Subcutaneous adipose tissue (tissue), 4 donors: Measurements from ENCODE around the gene FBXO31. TPM values are rescaled to one million over a fixed set of nuclear protein-coding genes. Genes with fewer than 3 reads are reported as not detected.

Experiments
- total RNA-seq, 4 donors: library from RNA; depleted of rRNA; stranded (reverse); fragments of >200 nt; gene quantifications; one replicate each; pipeline ENCODE4 v1.1.0, GENCODE V29; 2016
- TF ChIP-seq, protein P1 (sequence below): fragments of 450-650 bp; IDR thresholded peaks from one replicate; pipeline ENCODE4 v1.5.1; 2016; ENCODE audit warnings: low read depth, mild to moderate bottlenecking, control low read depth, antibody characterized with exemption, moderate library complexity

The FBXO31 gene
- total RNA-seq, 4 donors from 2014 or later, result 36.7 to 353 (median 76.1) TPM

DNA sequence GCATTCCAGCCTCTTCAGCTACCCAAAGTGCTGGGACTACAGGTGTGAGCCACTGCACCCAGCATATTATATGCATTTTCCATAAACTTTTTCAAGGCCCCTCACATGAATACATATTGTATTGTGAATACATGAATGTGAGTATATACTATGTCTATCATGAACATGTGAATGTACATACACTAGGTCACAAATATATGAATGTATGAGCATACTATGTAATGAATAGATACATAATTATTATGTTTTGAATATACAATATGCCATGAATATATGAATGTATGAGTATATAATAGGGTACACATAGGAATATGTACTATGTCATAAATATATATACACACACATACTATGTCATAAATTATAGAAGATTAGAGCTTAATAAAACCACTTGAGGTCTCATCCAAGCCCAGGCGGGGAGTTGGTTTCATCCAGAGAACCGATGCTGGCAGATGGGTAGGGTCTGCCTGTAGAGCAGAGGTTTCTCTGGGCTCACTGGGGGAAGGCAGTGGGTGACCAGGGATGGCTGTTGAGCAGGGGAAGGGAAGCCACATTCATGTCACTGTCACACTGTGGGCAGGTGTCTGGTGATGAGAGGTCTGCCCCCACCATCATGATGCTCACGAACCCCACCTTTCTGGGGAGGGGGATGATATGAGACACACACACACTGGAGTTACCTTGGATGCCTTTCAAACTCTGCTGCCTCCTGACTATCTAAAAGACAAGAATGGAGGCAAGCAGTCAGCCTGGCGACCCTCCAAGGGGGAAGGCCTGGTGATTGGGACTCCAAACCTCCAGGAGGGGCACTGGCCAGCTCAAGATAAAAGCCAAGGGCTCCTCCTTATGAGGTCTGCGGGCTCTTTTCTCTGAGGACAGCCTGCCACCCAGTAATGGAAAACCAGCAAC lies 73.7 kb downstream of the FBXO31 start:
- TF ChIP-seq, protein P1, sequence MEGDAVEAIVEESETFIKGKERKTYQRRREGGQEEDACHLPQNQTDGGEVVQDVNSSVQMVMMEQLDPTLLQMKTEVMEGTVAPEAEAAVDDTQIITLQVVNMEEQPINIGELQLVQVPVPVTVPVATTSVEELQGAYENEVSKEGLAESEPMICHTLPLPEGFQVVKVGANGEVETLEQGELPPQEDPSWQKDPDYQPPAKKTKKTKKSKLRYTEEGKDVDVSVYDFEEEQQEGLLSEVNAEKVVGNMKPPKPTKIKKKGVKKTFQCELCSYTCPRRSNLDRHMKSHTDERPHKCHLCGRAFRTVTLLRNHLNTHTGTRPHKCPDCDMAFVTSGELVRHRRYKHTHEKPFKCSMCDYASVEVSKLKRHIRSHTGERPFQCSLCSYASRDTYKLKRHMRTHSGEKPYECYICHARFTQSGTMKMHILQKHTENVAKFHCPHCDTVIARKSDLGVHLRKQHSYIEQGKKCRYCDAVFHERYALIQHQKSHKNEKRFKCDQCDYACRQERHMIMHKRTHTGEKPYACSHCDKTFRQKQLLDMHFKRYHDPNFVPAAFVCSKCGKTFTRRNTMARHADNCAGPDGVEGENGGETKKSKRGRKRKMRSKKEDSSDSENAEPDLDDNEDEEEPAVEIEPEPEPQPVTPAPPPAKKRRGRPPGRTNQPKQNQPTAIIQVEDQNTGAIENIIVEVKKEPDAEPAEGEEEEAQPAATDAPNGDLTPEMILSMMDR, result no peak

DNA sequence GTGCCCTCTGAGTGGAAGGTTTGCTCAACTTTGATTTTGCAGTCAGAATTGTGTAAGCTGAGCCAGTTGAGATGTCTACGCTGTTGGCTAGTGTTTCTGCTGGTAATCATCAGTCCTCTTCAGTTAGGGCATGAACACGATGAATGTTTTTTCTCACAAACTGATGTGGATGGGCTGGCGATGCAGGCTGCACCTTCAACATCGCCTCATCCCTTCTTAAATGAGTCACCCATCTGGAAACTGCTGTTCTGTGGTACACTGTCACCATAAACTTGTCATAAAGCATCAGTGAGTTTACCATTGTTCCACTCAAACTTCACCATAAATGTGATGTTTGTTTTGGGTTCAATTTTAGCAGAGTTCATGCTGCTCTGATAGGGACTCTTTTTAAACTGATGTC lies 74.8 kb downstream of the FBXO31 start:
- TF ChIP-seq, protein P1, result no peak

- TF ChIP-seq, protein P1, result no peak
These were observed 77.1 kb downstream of the FBXO31 start for GRCh38 chr16:87306516-87306915.

DNA sequence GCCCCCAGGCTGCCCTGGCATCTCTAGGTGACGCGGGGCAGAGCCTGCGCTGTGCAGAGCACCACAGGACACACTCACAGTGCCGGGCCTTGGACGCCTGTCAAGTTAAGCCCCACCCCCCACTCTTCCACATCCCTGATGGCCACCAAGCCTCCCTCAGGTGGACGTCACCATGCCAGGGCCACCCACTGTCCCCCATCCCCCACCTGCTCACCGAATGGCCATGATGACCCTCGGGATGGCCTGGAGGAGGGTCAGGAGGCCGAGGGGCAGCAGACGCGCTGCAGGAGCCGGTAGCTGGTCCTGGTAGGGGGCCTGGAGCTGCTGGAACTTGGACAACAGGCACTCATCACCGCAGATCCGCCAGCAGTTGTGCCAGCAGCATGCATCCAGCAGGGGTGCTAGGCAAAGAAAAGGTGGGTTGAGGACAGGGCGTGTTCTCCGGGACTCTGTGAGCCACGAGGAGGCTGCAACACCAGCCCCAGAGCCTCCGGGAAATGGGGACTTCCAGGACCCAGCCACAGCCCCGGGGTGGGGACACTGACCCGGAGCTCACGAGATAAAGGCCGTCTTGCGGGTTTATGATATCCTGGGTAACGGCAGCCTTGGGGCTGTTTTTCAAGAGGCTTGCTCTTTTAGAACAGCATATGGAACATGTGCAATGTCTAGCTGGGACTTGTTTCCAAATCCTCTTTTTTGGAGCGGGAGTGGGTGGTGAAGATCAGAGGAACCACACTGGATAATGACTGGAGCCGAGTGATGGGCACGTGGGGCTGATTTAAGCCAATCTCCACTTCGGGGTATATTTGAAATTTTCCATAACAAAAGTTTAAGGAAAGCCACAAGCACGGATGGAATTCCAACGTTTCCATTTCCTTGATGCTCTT lies 77.8 kb downstream of the FBXO31 start:
- TF ChIP-seq, protein P1, result no peak

DNA sequence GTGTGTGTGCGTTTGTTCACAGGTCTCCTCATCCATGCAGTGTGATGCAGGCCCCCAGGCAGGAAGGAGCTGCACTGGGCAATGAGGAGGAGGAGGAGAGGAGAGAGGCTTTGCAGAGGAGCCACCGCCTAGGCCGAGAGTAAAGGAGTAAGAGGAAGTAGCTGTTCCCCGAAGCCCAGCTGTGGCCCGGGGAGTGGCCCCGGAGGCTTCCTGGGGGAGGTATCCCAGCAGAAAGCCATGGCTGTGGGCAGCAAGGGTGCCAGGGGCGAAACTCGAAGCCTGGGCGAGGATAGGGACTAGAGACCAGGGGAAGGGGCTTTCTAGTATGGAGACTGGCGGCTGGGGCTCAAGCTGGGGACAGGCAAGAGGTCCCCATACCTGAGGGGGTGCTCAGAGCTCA lies 78.6 kb downstream of the FBXO31 start:
- TF ChIP-seq, protein P1, result no peak

DNA sequence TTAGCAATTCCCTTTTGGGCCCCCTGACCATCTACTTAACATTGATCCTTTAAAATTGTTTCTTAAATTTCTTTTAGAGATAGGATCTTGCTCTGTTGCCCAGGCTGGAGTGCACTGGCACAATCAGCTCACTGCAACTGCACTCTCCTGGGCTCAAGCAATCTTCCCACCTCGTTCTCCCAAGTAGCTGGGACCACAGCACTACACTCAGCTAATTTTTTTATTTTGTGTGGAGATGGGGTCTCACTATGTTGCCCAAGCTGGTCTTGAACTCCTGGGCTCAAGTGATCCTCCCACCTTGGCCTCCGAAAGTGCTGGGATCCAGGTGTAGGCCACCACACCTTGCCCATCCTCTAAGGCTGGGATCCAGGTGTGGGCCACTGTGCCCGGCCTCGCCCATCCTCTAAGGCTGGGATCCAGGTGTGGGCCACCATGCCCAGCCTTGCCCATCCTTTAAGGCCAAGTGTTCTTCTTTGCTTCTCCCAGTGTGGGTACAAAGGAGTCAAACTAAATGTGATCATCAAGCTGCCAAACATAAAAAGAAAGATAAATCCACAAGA lies 79.5 kb downstream of the FBXO31 start:
- TF ChIP-seq, protein P1, result no peak
